Measurements from ENCODE around the gene ZNF384. TPM values are rescaled to one million over a fixed set of nuclear protein-coding genes. Genes with fewer than 3 reads are reported as not detected.
A peak's percentile ranks its signal among the peaks of the same experiment; 100 is the strongest.

ZNF384 gene
- total RNA-seq, 1 donor from 2014 or later = 78.3 TPM

GRCh38 chr12:6640497-6640896 is 48.7 kb downstream of the ZNF384 start:
- no peak for TF ChIP-seq CTCF (conservative IDR thresholded peaks at IDR 0.05)
- Mint-ChIP-seq H3K27ac (no peak overlapping the region), H3K4me3 (no peak overlapping the region), H3K36me3 (peaks cover 16% of the 10 kb centered on the region), H3K9me3 (peaks cover 6% of the 10 kb centered on the region), H3K27me3 (peaks cover 44% of the 10 kb centered on the region), H3K4me1 (ENCODE audit: unreplicated experiment) (peaks cover 4% of the 10 kb centered on the region)
- no peak for DNase-seq (ENCODE audit: extremely low spot score, unreplicated experiment)

- Mint-ChIP-seq H3K27ac (no peak overlapping the region), H3K36me3 (peaks cover 7% of the 10 kb centered on the region), H3K4me1 (ENCODE audit: unreplicated experiment) (peaks cover 4% of the 10 kb centered on the region), H3K4me3 (no peak overlapping the region), H3K9me3 (peaks cover 3% of the 10 kb centered on the region), H3K27me3 (peaks cover 36% of the 10 kb centered on the region)
- DNase-seq (ENCODE audit: extremely low spot score, unreplicated experiment) = no peak
- TF ChIP-seq CTCF (conservative IDR thresholded peaks at IDR 0.05) = no peak
Observed at GRCh38 chr12:6639151-6639801, 49.9 kb downstream of the ZNF384 start.

- H3K27me3 Mint-ChIP-seq = peaks cover 34% of the 10 kb centered on the region
- no peak for DNase-seq (ENCODE audit: extremely low spot score, unreplicated experiment)
- no peak for TF ChIP-seq CTCF (conservative IDR thresholded peaks at IDR 0.05)
- peaks cover 4% of the 10 kb centered on the region for H3K4me1 Mint-ChIP-seq (ENCODE audit: unreplicated experiment)
- H3K36me3 Mint-ChIP-seq = no peaks in the 10 kb centered on the region
- H3K9me3 Mint-ChIP-seq = no peaks in the 10 kb centered on the region
- H3K27ac Mint-ChIP-seq = no peak overlapping the region
- no peak overlapping the region for H3K4me3 Mint-ChIP-seq
Observed at GRCh38 chr12:6638305-6638704, 50.9 kb downstream of the ZNF384 start.

- Mint-ChIP-seq H3K4me3 (peak within 1 kb of the TSS; percentile 86), H3K27ac (peak within 1 kb of the TSS; percentile 93)
Observed at GRCh38 chr12:6635856-6636531, 53.2 kb downstream of the ZNF384 start, which contains the start of gene LPAR5. TSS of gene LPAR5 (minus strand) at chr12:6635959. CDS start at chr12:6621248, 14,711 bp downstream.

GRCh38 chr12:6635375-6635855 is 53.8 kb downstream of the ZNF384 start:
- TF ChIP-seq CTCF (conservative IDR thresholded peaks at IDR 0.05) = no peak
- H3K9me3 Mint-ChIP-seq = no peaks in the 10 kb centered on the region
- peak overlapping the region; percentile 86 for H3K4me3 Mint-ChIP-seq
- no peaks in the 10 kb centered on the region for H3K36me3 Mint-ChIP-seq
- peaks cover 15% of the 10 kb centered on the region for H3K4me1 Mint-ChIP-seq (ENCODE audit: unreplicated experiment)
- no peak for DNase-seq (ENCODE audit: extremely low spot score, unreplicated experiment)
- peaks cover 11% of the 10 kb centered on the region for H3K27me3 Mint-ChIP-seq
- peak overlapping the region; percentile 93 for H3K27ac Mint-ChIP-seq

More at GRCh38 chr12:6635856-6636531, 53.2 kb downstream of the ZNF384 start, which contains the start of gene LPAR5:
- peaks cover 16% of the 10 kb centered on the region for H3K27me3 Mint-ChIP-seq
- no peak for TF ChIP-seq CTCF (conservative IDR thresholded peaks at IDR 0.05)
- H3K36me3 Mint-ChIP-seq = no peaks in the 10 kb centered on the region
- H3K4me1 Mint-ChIP-seq (ENCODE audit: unreplicated experiment) = peaks cover 15% of the 10 kb centered on the region
- no peak for DNase-seq (ENCODE audit: extremely low spot score, unreplicated experiment)
- no peaks in the 10 kb centered on the region for H3K9me3 Mint-ChIP-seq
